Spleen (tissue), 11 donors: Measurements from ENCODE around the gene HOXD8. TPM values are rescaled to one million over a fixed set of nuclear protein-coding genes. Genes with fewer than 3 reads are reported as not detected.
A peak's percentile ranks its signal among the peaks of the same experiment; 100 is the strongest.

Experiments used
- DNase-seq: peaks from one replicate; pipeline ENCODE4 v3.0.0-alpha.2; 2020
- H3K27ac ChIP-seq, 8 donors: fragments of 200-600 bp; sonication (generic) in 7 of 8; 1 replicate in 4 of 8; 2 replicates in 4 of 8; pipeline versions ENCODE4 v1.5.0 to v1.8.0; 2016 to 2021; ENCODE audit warnings: inconsistent platforms in 4 of 8, mild to moderate bottlenecking in 4 of 8, moderate library complexity in 1 of 8
- H3K27me3 ChIP-seq, 7 donors: fragments of 200-600 bp; sonication (generic) in 6 of 7; replicated peaks in 1 of 7; 1 replicate in 4 of 7; 2 replicates in 3 of 7; pipeline versions ENCODE4 v1.5.0 to v1.8.0; 2016 to 2021; ENCODE audit warnings: inconsistent platforms in 3 of 7, mild to moderate bottlenecking in 1 of 7
- H3K36me3 ChIP-seq, 6 donors: fragments of 200-600 bp; sonication (generic) in 5 of 6; 1 replicate in 4 of 6; 2 replicates in 2 of 6; pipeline versions ENCODE4 v1.5.0 to v1.8.0; 2016 to 2021; ENCODE audit warnings: inconsistent platforms in 2 of 6
- H3K4me1 ChIP-seq, 6 donors: fragments of 200-600 bp; sonication (generic) in 5 of 6; 1 replicate in 3 of 6; 2 replicates in 3 of 6; pipeline versions ENCODE4 v1.5.0 to v1.8.0; 2016 to 2021; ENCODE audit warnings: inconsistent platforms in 3 of 6
- H3K4me3 ChIP-seq, 8 donors: fragments of 200-600 bp; sonication (generic) in 7 of 8; 1 replicate in 4 of 8; 2 replicates in 4 of 8; pipeline versions ENCODE4 v1.5.0 to v1.8.0; 2016 to 2021; ENCODE audit warnings: inconsistent platforms in 4 of 8, mild to moderate bottlenecking in 4 of 8, moderate library complexity in 2 of 8
- H3K9me3 ChIP-seq, 8 donors: fragments of 200-600 bp; sonication (generic) in 7 of 8; 1 replicate in 4 of 8; 2 replicates in 4 of 8; pipeline versions ENCODE4 v1.5.0 to v1.8.0; 2016 to 2021; ENCODE audit warnings: inconsistent platforms in 4 of 8
- POLR2A ChIP-seq, 3 donors: fragments of 450-650 bp; IDR thresholded peaks; one replicate each; pipeline ENCODE4 v1.5.1; 2017; ENCODE audit warnings: antibody characterized with exemption in 3 of 3, mild to moderate bottlenecking in 1 of 3
- POLR2AphosphoS5 ChIP-seq, 3 donors: sonication (generic); formaldehyde crosslinking; IDR thresholded peaks; one replicate each; pipeline ENCODE4 v1.5.1; 2017; ENCODE audit warnings: antibody characterized with exemption in 3 of 3
- WGBS, 5 donors: extraction: QIAGEN DNeasy Blood & Tissue Kit in 3 of 5; methylation state at CpG; one replicate each; pipeline versions ENCODE4 v1.1.5 to v1.1.7; 2013 to 2018; 5-methylcytosine and 5-hydroxymethylcytosine counted together
- intact Hi-C: fragments of 100-400 bp; cut with DNase I; formaldehyde crosslinking; loops from one replicate; pipeline ENCODE4 v1.15.0; 2023; ENCODE audit warnings: low total_unique reads
- polyA plus RNA-seq, 3 donors: library from polyadenylated mRNA; stranded (reverse); fragments of 200-250 nt; gene quantifications; one replicate each; pipeline ENCODE4 v1.2.1, GENCODE V29; 2013
- total RNA-seq, 7 donors: library from RNA; depleted of rRNA in 3 of 7; stranded (reverse); fragments of >200 nt in 3 of 7; fragmentation: NEBNext Ultra II Directional in 4 of 7; extraction: Animal tissue kit (Norgen Biotek cat#: 25700) in 4 of 7; gene quantifications; one replicate each; pipeline versions ENCODE4 v1.1.0 to v1.2.1, GENCODE V29; 2016 to 2021
- TF ChIP-seq, protein P1 (sequence below), 11 experiments: fragments of 200-600 bp in 7 of 11; fragments of 450-650 bp in 4 of 11; sonication (generic) in 4 of 11; IDR thresholded peaks in 8 of 11; conservative IDR thresholded peaks in 3 of 11; 1 replicate in 7 of 11; 2 replicates in 4 of 11; pipeline versions ENCODE4 v1.4.0 to v1.8.0; 2016 to 2021; ENCODE audit warnings: antibody characterized with exemption in 11 of 11, inconsistent platforms in 4 of 11, mild to moderate bottlenecking in 1 of 11
- donor health status: healthy with polysubstance abuse.
- donor health status: DM: no; HTN: no; CAD: no; lungs with moderate emphysema.
- donor health status: DM: no; HTN: no; CAD: no.
- donor health status: Bipolar disorder and iron deficiency.
- donor health status: healthy.
- donor health status: DM: no; HTN: no; CAD: no.
- donor health status: DM: yes; HTN: yes; CAD: no.

The HOXD8 gene
- total and polyA plus RNA-seq, 10 donors = 4.7 to 27.0 (median 15.8) TPM

DNA sequence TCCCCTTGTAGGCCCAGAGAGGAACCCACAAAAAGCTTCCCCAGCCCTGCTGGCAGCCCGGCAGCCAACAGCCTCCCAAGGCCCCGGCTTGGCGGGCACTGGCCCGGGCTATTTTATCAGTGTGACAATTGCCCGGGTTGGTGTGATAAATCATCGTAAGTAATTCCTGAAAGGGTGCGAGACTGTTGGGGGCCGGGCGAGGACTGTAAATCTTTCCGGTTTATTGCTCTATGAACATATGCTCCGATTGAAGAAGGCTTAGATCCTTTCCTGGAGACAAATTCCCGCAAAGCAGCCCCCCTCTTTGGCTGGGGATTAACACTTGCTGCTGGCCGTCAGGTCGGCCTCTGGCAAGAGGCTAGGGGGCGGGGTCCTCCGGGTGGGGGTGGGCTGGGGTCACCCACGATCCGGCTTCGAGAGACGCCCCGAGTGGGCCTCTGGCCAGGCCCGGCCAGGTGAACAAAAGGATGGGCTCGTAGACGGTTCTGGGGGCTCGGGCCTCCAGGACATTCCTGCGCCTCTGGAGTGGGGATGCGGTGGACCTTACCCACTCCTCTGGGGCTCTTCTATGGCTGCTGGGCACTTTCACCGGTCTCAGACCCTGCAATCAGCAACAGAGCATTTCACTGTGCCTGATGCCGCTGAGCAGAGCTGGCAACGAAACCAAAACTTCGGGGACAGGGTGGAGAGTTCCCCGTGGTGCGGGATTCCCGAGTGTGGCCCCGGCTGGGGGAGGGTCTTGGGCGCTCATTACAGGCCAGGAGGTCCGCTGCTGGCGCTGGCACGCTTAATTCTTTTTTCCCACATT is 29.6 kb downstream of the HOXD8 start:
- Histone ChIP-seq H3K27me3 (peaks cover 16 to 100% (median 97%) of the 10 kb centered on the region in 7 donors), H3K9me3 (no peaks in the 10 kb centered on the region), H3K36me3 (no peaks in the 10 kb centered on the region), H3K4me3 (no peak overlapping the region), H3K27ac (no peak overlapping the region), H3K4me1 (peaks cover 0 to 46% (median 11%) of the 10 kb centered on the region in 6 donors)
- no peak for DNase-seq
- 14 to 32% (median 23%) methylated on average over 30 to 39 of the region's 39 CpGs for WGBS, 5 donors
- TF ChIP-seq, protein P1, sequence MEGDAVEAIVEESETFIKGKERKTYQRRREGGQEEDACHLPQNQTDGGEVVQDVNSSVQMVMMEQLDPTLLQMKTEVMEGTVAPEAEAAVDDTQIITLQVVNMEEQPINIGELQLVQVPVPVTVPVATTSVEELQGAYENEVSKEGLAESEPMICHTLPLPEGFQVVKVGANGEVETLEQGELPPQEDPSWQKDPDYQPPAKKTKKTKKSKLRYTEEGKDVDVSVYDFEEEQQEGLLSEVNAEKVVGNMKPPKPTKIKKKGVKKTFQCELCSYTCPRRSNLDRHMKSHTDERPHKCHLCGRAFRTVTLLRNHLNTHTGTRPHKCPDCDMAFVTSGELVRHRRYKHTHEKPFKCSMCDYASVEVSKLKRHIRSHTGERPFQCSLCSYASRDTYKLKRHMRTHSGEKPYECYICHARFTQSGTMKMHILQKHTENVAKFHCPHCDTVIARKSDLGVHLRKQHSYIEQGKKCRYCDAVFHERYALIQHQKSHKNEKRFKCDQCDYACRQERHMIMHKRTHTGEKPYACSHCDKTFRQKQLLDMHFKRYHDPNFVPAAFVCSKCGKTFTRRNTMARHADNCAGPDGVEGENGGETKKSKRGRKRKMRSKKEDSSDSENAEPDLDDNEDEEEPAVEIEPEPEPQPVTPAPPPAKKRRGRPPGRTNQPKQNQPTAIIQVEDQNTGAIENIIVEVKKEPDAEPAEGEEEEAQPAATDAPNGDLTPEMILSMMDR (IDR thresholded peaks at IDR 0.05 in 8 of 11, conservative IDR thresholded peaks at IDR 0.05 in 3 of 11) = no peak
- TF ChIP-seq POLR2AphosphoS5 (IDR thresholded peaks at IDR 0.05) (no peak), POLR2A (IDR thresholded peaks at IDR 0.05) (no peak)
- intact Hi-C loops = no loop called here

DNA sequence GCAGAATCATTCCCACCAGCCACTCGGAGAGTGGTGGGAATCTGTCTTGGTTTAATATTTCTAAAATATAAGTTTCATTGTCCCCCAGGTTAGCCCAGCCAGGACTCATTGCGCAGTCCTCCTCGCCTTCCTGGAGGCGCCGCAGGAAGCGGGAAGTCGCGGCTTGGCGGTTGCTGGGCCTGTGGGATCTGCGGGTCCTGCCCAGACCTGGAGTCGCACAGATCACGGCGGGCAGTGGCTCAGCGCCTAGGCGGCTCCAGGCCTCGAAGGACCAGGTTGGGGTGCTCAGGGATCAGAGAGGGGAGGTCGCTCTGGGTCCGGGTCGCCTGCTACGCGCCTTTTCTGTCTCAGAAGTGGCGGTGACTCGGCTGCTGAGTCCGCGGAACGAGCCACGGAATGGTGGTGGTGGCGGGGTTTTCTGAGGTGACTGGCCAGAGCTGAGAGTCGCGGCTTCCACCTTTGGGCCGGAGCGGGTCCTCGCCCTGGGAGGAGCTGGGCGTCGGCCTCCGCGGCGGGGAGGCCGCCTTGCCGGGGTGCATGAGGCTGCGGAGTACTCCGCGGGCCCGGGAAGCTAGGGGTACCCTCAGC is 30.3 kb downstream of the HOXD8 start:
- Histone ChIP-seq H3K27ac (no peak overlapping the region), H3K4me1 (peaks cover 0 to 46% (median 12%) of the 10 kb centered on the region in 6 donors), H3K4me3 (peak overlapping the region in 1 of 8 donors; percentile 17), H3K27me3 (peaks cover 16 to 100% (median 97%) of the 10 kb centered on the region in 7 donors), H3K36me3 (no peaks in the 10 kb centered on the region), H3K9me3 (peaks cover 0 to 4% (median 0%) of the 10 kb centered on the region in 8 donors)
- DNase-seq = no peak
- TF ChIP-seq POLR2AphosphoS5 (IDR thresholded peaks at IDR 0.05) = no peak
- TF ChIP-seq POLR2A (IDR thresholded peaks at IDR 0.05) = no peak
- TF ChIP-seq, protein P1 (IDR thresholded peaks at IDR 0.05 in 8 of 11, conservative IDR thresholded peaks at IDR 0.05 in 3 of 11) = no peak
- intact Hi-C loops = no loop called here
- 16 to 38% (median 20%) methylated on average over 16 to 44 of the region's 44 CpGs for WGBS, 5 donors

DNA sequence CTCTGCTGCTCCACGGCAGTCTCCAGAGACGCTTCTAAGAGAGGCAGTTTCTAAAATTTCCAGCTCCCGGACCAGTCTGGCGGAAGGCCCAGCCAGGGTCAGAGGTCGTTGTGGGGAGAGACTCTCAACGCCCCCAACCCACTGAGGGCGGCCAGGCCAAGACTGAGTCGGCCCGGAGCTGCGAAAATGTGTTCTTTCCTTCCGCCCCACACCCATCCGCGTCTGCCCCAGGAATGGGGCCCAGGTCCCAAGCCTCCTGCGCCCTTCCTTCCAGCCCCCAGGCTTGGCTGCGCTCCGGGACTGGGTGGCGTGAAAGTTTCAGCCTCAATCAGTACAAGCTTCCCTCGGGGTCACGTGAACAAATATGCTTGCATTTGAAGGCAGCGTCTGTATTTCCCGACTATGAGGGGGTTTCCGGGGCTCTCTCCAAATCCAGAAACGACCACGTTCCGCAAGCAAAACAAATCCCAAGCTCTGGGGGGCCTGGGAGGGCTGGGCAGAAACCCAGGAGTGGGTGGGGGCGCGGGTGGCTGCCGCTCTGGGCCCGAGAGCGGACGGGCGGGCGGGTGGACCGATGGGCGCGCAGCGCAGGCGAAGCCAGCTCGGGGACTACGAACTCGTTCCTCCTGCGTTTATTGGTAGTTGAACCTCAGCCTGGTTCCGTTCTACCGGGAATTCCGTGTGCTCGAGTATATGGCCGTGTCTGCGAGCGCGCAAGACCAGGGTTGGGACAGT is 30.9 kb downstream of the HOXD8 start:
- DNase-seq = no peak

More for the DNA sequence above, 30.9 kb downstream of the HOXD8 start:
- no peaks in the 10 kb centered on the region for H3K36me3 ChIP-seq
- peak overlapping the region in 2 of 8 donors; percentile 7 to 17 for H3K4me3 ChIP-seq
- WGBS, 5 donors = 19 to 33% (median 28%) methylated on average over 26 to 50 of the region's 50 CpGs
- TF ChIP-seq, protein P1 (IDR thresholded peaks at IDR 0.05 in 8 of 11, conservative IDR thresholded peaks at IDR 0.05 in 3 of 11) = no peak
- no peak for TF ChIP-seq POLR2A (IDR thresholded peaks at IDR 0.05)
- TF ChIP-seq POLR2AphosphoS5 (IDR thresholded peaks at IDR 0.05) = no peak
- H3K9me3 ChIP-seq = peaks cover 0 to 4% (median 0%) of the 10 kb centered on the region in 8 donors
- peaks cover 16 to 100% (median 98%) of the 10 kb centered on the region in 7 donors for H3K27me3 ChIP-seq
- intact Hi-C loops = no loop called here
- H3K4me1 ChIP-seq = peaks cover 0 to 51% (median 14%) of the 10 kb centered on the region in 6 donors
- H3K27ac ChIP-seq = no peak overlapping the region
